ENCODE measurements around the gene MARCHF4. TPM values are rescaled to one million over a fixed set of nuclear protein-coding genes. Genes with fewer than 3 reads are reported as not detected.

Gene MARCHF4
- total and polyA plus RNA-seq, 4 donors, result not detected

GRCh38 chr2:216392945-216393840 is 20.9 kb upstream of the MARCHF4 start:
- Histone ChIP-seq H3K4me3 (ENCODE audit: low read depth in 1 of 3, low read length in 3 of 3) (no peak overlapping the region), H3K9me3 (ENCODE audit: control insufficient read depth in 4 of 4, low read length in 3 of 4) (no peaks in the 10 kb centered on the region), H3K27ac (ENCODE audit: low read depth in 1 of 2, low read length in 2 of 2) (no peak overlapping the region), H3K4me1 (ENCODE audit: control insufficient read depth in 4 of 4, insufficient read depth in 4 of 4, low read length in 3 of 4) (no peaks in the 10 kb centered on the region), H3K36me3 (ENCODE audit: control insufficient read depth in 4 of 4, insufficient read depth in 3 of 4, low read depth in 1 of 4, low read length in 3 of 4) (no peaks in the 10 kb centered on the region), H3K27me3 (ENCODE audit: control insufficient read depth in 4 of 4, insufficient read depth in 4 of 4, low read length in 3 of 4) (no peaks in the 10 kb centered on the region), H3K9ac (ENCODE audit: low read depth in 1 of 2, low read length in 2 of 2) (no peak overlapping the region)
- no peak for TF ChIP-seq ATF3 (IDR thresholded peaks at IDR 0.05)
- TF ChIP-seq FOXA2 (IDR thresholded peaks at IDR 0.05), result no peak
- no peak for TF ChIP-seq NR2F2 (IDR thresholded peaks at IDR 0.05)
- no peak for TF ChIP-seq HNF4A (conservative IDR thresholded peaks at IDR 0.05)
- no peak for TF ChIP-seq REST (IDR thresholded peaks at IDR 0.05)
- no peak for TF ChIP-seq GABPA (IDR thresholded peaks at IDR 0.05 in 1 of 2, conservative IDR thresholded peaks at IDR 0.05 in 1 of 2)
- TF ChIP-seq ZBTB33 (IDR thresholded peaks at IDR 0.05), result no peak
- no peak for TF ChIP-seq SP1 (IDR thresholded peaks at IDR 0.05)
- TF ChIP-seq RXRA (IDR thresholded peaks at IDR 0.05), result no peak
- TF ChIP-seq YY1 (IDR thresholded peaks at IDR 0.05), result no peak
- TF ChIP-seq RAD21 (IDR thresholded peaks at IDR 0.05), result no peak
- WGBS, result 78% methylated on average over 12 of the region's 12 CpGs
- DNase-seq (ENCODE audit: low spot score), result no peak

DNA sequence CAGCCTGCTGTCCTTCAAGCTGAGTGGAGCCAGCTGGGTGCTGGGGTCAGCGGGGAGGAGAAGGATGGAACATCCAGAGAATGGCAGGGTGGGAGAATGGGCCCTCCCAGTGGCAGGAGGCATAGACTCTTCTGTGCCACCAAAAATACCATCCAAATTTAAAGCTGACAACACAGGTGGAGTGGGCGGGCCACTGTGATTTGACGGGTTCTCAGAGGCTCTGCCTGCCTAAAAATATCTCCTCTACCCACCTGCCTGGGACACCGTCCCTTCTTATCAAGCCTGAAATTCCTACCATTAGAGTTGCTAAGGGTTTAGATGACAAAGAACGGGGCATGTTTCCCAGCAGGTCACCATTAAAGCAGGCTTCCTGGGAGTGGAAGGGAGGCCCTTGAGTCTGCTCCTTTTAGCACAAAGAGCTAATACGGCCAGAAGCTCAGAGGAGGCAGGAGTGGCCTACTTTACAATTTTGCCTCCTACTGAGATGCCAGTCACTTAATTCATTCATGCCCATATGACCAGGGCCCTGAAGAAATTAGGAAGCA is 19.8 kb upstream of the MARCHF4 start:
- Histone ChIP-seq H3K9me3 (ENCODE audit: control insufficient read depth in 4 of 4, low read length in 3 of 4) (no peaks in the 10 kb centered on the region), H3K4me3 (ENCODE audit: low read depth in 1 of 3, low read length in 3 of 3) (no peak overlapping the region), H3K36me3 (ENCODE audit: control insufficient read depth in 4 of 4, insufficient read depth in 3 of 4, low read depth in 1 of 4, low read length in 3 of 4) (no peaks in the 10 kb centered on the region), H3K4me1 (ENCODE audit: control insufficient read depth in 4 of 4, insufficient read depth in 4 of 4, low read length in 3 of 4) (no peaks in the 10 kb centered on the region), H3K27ac (ENCODE audit: low read depth in 1 of 2, low read length in 2 of 2) (no peak overlapping the region), H3K27me3 (ENCODE audit: control insufficient read depth in 4 of 4, insufficient read depth in 4 of 4, low read length in 3 of 4) (no peaks in the 10 kb centered on the region), H3K9ac (ENCODE audit: low read depth in 1 of 2, low read length in 2 of 2) (no peak overlapping the region)
- no peak for DNase-seq (ENCODE audit: low spot score)
- TF ChIP-seq YY1 (IDR thresholded peaks at IDR 0.05) (no peak), HNF4A (conservative IDR thresholded peaks at IDR 0.05) (no peak), NR2F2 (IDR thresholded peaks at IDR 0.05) (no peak), RAD21 (IDR thresholded peaks at IDR 0.05) (no peak), GABPA (IDR thresholded peaks at IDR 0.05 in 1 of 2, conservative IDR thresholded peaks at IDR 0.05 in 1 of 2) (no peak), ZBTB33 (IDR thresholded peaks at IDR 0.05) (no peak), RXRA (IDR thresholded peaks at IDR 0.05) (no peak), FOXA1 (IDR thresholded peaks at IDR 0.05) (no peak), HNF4G (IDR thresholded peaks at IDR 0.05) (no peak), TAF1 (conservative IDR thresholded peaks at IDR 0.05) (no peak), JUND (IDR thresholded peaks at IDR 0.05) (no peak), SP1 (IDR thresholded peaks at IDR 0.05) (no peak), FOXA2 (IDR thresholded peaks at IDR 0.05) (no peak), EGR1 (IDR thresholded peaks at IDR 0.05; ENCODE audit: low read depth in 2 of 2) (no peak)
- TF ChIP-seq, protein P1, sequence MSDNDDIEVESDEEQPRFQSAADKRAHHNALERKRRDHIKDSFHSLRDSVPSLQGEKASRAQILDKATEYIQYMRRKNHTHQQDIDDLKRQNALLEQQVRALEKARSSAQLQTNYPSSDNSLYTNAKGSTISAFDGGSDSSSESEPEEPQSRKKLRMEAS (IDR thresholded peaks at IDR 0.05), result no peak
- WGBS, result 92% methylated on average over 6 of the region's 6 CpGs

All from liver (tissue), 9 donors.